Nephron progenitor cell (in vitro differentiated cells): ENCODE data around the gene ELMOD1.

Experiments used
- DNase-seq: peaks from one replicate; pipeline ENCODE4 v3.0.0; 2021
- H3K27ac Mint-ChIP-seq: 2 replicates; pipeline ENCODE4 v1.8.0; 2021; ENCODE audit warnings: mild to moderate bottlenecking, moderate library complexity, mixed read lengths
- H3K27me3 Mint-ChIP-seq: 2 replicates; pipeline ENCODE4 v1.8.0; 2021; ENCODE audit warnings: mild to moderate bottlenecking, low read depth, mixed read lengths; ENCODE audit not compliant: poor library complexity
- H3K36me3 Mint-ChIP-seq: 2 replicates; pipeline ENCODE4 v1.8.0; 2021; ENCODE audit warnings: low read depth, mixed read lengths
- H3K4me1 Mint-ChIP-seq: 2 replicates; pipeline ENCODE4 v1.8.0; 2021; ENCODE audit warnings: mixed read lengths
- H3K4me3 Mint-ChIP-seq: 2 replicates; pipeline ENCODE4 v1.8.0; 2021; ENCODE audit warnings: mild to moderate bottlenecking, moderate library complexity, mixed read lengths
- H3K9me3 Mint-ChIP-seq: 2 replicates; pipeline ENCODE4 v1.8.0; 2021; ENCODE audit warnings: mild to moderate bottlenecking, moderate library complexity, mixed read lengths
- TF ChIP-seq, protein P1 (sequence below): fragments of 200-600 bp; sonication (generic); IDR thresholded peaks from 2 replicates; pipeline ENCODE4 v1.5.0; 2021; ENCODE audit warnings: antibody characterized with exemption

ELMOD1 gene

GRCh38 chr11:107689317-107690202 lies 98.6 kb downstream of the ELMOD1 start:
- Mint-ChIP-seq H3K4me3 (no peak overlapping the region), H3K4me1 (no peaks in the 10 kb centered on the region), H3K27me3 (no peaks in the 10 kb centered on the region), H3K27ac (no peak overlapping the region), H3K9me3 (peaks cover 7% of the 10 kb centered on the region), H3K36me3 (no peaks in the 10 kb centered on the region)
- peak; percentile 75 for DNase-seq
- TF ChIP-seq, protein P1, sequence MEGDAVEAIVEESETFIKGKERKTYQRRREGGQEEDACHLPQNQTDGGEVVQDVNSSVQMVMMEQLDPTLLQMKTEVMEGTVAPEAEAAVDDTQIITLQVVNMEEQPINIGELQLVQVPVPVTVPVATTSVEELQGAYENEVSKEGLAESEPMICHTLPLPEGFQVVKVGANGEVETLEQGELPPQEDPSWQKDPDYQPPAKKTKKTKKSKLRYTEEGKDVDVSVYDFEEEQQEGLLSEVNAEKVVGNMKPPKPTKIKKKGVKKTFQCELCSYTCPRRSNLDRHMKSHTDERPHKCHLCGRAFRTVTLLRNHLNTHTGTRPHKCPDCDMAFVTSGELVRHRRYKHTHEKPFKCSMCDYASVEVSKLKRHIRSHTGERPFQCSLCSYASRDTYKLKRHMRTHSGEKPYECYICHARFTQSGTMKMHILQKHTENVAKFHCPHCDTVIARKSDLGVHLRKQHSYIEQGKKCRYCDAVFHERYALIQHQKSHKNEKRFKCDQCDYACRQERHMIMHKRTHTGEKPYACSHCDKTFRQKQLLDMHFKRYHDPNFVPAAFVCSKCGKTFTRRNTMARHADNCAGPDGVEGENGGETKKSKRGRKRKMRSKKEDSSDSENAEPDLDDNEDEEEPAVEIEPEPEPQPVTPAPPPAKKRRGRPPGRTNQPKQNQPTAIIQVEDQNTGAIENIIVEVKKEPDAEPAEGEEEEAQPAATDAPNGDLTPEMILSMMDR, result peak; percentile 68

DNA sequence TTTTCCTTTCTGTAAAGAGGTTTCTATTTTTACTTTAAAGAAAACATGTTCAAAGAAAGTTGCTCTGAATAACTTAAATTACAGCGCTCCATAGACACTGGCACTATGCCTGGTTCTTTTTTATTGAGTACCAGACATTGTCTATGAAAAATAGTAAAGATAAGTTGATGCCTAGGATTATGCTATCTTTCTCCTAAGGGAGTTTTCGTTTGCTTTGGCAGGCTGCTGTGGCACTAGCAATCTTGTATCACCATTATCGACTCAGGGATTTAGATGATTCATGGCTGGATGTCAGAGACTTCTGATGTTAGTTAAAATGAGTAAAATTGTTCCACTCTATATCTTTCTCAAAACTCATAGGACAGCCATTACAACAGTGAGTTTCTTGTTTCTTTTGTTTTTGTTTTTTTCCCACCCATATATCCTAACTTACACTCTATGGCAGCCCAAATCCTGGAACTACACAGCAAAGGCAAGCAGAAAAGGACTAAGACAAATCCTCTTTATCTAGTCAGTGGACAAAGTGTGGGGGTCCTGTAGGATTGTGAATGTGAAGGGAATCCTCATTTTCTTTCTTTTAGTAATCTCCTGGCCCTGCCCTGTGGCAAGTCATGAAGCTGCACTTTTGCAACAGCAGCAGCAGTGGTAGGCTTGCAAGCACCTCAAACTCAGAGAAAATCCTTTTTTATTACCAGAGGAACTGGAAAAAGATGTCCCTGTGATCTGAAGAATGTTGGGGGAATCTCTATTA lies 100.2 kb downstream of the ELMOD1 start:
- H3K27ac Mint-ChIP-seq, result no peak overlapping the region
- no peak overlapping the region for H3K4me3 Mint-ChIP-seq
- H3K27me3 Mint-ChIP-seq, result no peaks in the 10 kb centered on the region
- no peaks in the 10 kb centered on the region for H3K4me1 Mint-ChIP-seq
- peaks cover 7% of the 10 kb centered on the region for H3K9me3 Mint-ChIP-seq
- no peaks in the 10 kb centered on the region for H3K36me3 Mint-ChIP-seq
- TF ChIP-seq, protein P1, result no peak
- DNase-seq, result no peak

- no peak for DNase-seq
- no peaks in the 10 kb centered on the region for H3K4me1 Mint-ChIP-seq
Measured at GRCh38 chr11:107695446-107695845, 104.5 kb downstream of the ELMOD1 start.

DNA sequence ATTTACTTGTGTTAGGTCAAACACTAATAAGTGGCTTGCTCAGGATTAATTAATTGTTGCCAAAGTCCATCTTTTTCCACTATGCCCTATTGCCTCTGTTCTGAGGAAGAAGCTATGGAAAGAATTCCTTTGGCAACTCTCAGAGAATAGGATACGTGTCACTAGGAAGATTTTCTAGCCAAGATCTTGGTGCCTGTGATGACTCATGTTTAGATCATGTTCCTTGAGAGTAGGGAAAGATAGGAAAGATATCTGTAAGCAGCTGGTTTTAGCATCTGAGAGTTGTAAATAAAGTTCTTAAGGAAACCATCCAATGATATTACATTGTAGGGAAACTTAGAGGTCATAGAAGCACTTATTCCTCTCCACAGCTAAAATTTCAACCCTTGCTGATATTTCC lies 105.2 kb downstream of the ELMOD1 start:
- H3K36me3 Mint-ChIP-seq, result no peaks in the 10 kb centered on the region
- no peak overlapping the region for H3K27ac Mint-ChIP-seq
- H3K4me1 Mint-ChIP-seq, result no peaks in the 10 kb centered on the region
- no peak overlapping the region for H3K4me3 Mint-ChIP-seq
- DNase-seq, result no peak
- peaks cover 5% of the 10 kb centered on the region for H3K27me3 Mint-ChIP-seq
- TF ChIP-seq, protein P1, result no peak
- peaks cover 7% of the 10 kb centered on the region for H3K9me3 Mint-ChIP-seq

More at GRCh38 chr11:107695446-107695845, 104.5 kb downstream of the ELMOD1 start:
- TF ChIP-seq, protein P1, result no peak
- no peaks in the 10 kb centered on the region for H3K36me3 Mint-ChIP-seq
- peaks cover 2% of the 10 kb centered on the region for H3K27me3 Mint-ChIP-seq
- H3K4me3 Mint-ChIP-seq, result no peak overlapping the region
- H3K27ac Mint-ChIP-seq, result no peak overlapping the region
- H3K9me3 Mint-ChIP-seq, result peaks cover 7% of the 10 kb centered on the region

GRCh38 chr11:107697291-107697690 lies 106.3 kb downstream of the ELMOD1 start:
- no peak for DNase-seq
- TF ChIP-seq, protein P1, result no peak
- Mint-ChIP-seq H3K4me3 (no peak overlapping the region), H3K4me1 (no peaks in the 10 kb centered on the region), H3K36me3 (no peaks in the 10 kb centered on the region), H3K27me3 (peaks cover 5% of the 10 kb centered on the region), H3K9me3 (peaks cover 4% of the 10 kb centered on the region), H3K27ac (no peak overlapping the region)
